Measurements from ENCODE around the gene QRICH2.
A peak's percentile ranks its signal among the peaks of the same experiment; 100 is the strongest.
"Not testable (repeated sequence)": the region's sequence is repeated elsewhere in the genome, so short reads cannot be mapped to it uniquely, and the experiment has no call there.

QRICH2 gene

GRCh38 chr17:76255801-76256429 lies 52.2 kb downstream of the QRICH2 start:
- TF ChIP-seq CTCF (IDR thresholded peaks at IDR 0.05), result no peak
- no peaks in the 10 kb centered on the region for H3K36me3 ChIP-seq
- H3K27me3 ChIP-seq, result peaks cover 0 to 33% of the 10 kb centered on the region in 2 donors
- intact Hi-C loops (cut with DNase I; ENCODE audit: low total_unique reads), result no loop called here
- no peak overlapping the region for H3K27ac ChIP-seq
- no peak overlapping the region for H3K4me3 ChIP-seq
- DNase-seq, result peak; percentile 5 to 10
- H3K9me3 ChIP-seq, result no peaks in the 10 kb centered on the region
- no peaks in the 10 kb centered on the region for H3K4me1 ChIP-seq

- H3K9me3 ChIP-seq, result no peaks in the 10 kb centered on the region
- no peak overlapping the region for H3K4me3 ChIP-seq
- no peak for TF ChIP-seq CTCF (IDR thresholded peaks at IDR 0.05)
- H3K4me1 ChIP-seq, result no peaks in the 10 kb centered on the region
- peaks cover 0 to 46% of the 10 kb centered on the region in 2 donors for H3K27me3 ChIP-seq
- no peak overlapping the region for H3K27ac ChIP-seq
- no peaks in the 10 kb centered on the region for H3K36me3 ChIP-seq
- intact Hi-C loops (cut with DNase I; ENCODE audit: low total_unique reads), result no loop called here
- peak in 1 of 2 donors; percentile 1 for DNase-seq
Observed at GRCh38 chr17:76254275-76254674, 53.8 kb downstream of the QRICH2 start.

- no peaks in the 10 kb centered on the region for H3K9me3 ChIP-seq
- H3K27me3 ChIP-seq, result peaks cover 0 to 50% of the 10 kb centered on the region in 2 donors
- no peak overlapping the region for H3K27ac ChIP-seq
- TF ChIP-seq CTCF (IDR thresholded peaks at IDR 0.05), result no peak
- no peaks in the 10 kb centered on the region for H3K36me3 ChIP-seq
- H3K4me3 ChIP-seq, result no peak overlapping the region
- intact Hi-C loops (cut with DNase I; ENCODE audit: low total_unique reads), result no loop called here
- DNase-seq, result no peak
- no peaks in the 10 kb centered on the region for H3K4me1 ChIP-seq
Observed at GRCh38 chr17:76253841-76254240, 54.2 kb downstream of the QRICH2 start.

GRCh38 chr17:76252967-76253766 lies 54.9 kb downstream of the QRICH2 start:
- H3K27ac ChIP-seq; H3K9me3 ChIP-seq; H3K36me3 ChIP-seq; intact Hi-C loops (cut with DNase I; ENCODE audit: low total_unique reads); H3K4me1 ChIP-seq; H3K4me3 ChIP-seq: not testable (repeated sequence)
- peak in 1 of 2 donors; percentile 46 for DNase-seq
- H3K27me3 ChIP-seq, result peaks cover 0 to 56% of the 10 kb centered on the region in 2 donors

GRCh38 chr17:76252040-76252954 lies 55.8 kb downstream of the QRICH2 start:
- H3K27me3 ChIP-seq, result peaks cover 0 to 64% of the 10 kb centered on the region in 2 donors
- H3K4me3 ChIP-seq, result no peak overlapping the region
- H3K4me1 ChIP-seq, result no peaks in the 10 kb centered on the region
- TF ChIP-seq CTCF (IDR thresholded peaks at IDR 0.05), result no peak
- no peak overlapping the region for H3K27ac ChIP-seq
- peak; percentile 66 to 77 for DNase-seq
- no peaks in the 10 kb centered on the region for H3K36me3 ChIP-seq
- no peaks in the 10 kb centered on the region for H3K9me3 ChIP-seq
- intact Hi-C loops (cut with DNase I; ENCODE audit: low total_unique reads), result no loop called here

Measured in tibial artery (tissue), 4 donors.